ENCODE data around the gene WNT7B.
"Not testable (repeated sequence)": the region's sequence is repeated elsewhere in the genome, so short reads cannot be mapped to it uniquely, and the experiment has no call there.

Gene WNT7B

GRCh38 chr22:46007848-46008261, 30.9 kb upstream of the WNT7B start:
- DNase-seq = no peak

GRCh38 chr22:46007003-46007847, 30.3 kb upstream of the WNT7B start:
- DNase-seq = no peak

DNA sequence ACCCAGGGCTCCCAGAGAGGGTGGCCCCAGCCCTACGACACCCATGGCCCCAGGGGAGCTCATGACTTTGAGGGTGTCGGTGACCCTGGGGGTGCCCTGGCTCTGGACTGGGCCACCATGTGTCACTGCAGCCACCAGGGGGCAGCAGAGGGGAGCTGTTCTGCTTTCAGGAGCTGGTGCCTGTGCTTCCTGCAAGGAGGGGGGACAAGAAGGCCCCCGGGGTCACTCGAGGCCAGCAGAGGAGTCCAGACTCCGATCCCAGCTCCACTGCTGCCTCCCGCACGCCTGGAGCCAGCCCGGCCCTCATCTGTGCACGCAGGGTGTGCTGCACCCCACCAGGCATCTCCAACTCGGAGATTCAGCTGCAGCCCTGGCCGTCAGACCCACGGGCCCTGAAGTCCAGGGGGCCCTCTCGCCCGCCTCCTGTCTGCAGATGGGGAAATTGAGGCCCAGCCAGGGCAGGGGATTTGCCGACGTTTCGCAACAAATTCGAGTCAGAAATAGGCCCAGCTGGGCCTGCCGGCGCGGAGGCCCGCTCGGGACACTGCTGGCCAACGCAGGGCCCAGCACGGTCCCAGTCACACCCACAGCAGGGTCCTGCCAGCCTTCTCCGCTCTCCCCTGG, 29.5 kb upstream of the WNT7B start:
- peak; percentile 86 for DNase-seq

- not testable (repeated sequence) for DNase-seq
Measured at GRCh38 chr22:46005116-46005705, 28.2 kb upstream of the WNT7B start.

DNA sequence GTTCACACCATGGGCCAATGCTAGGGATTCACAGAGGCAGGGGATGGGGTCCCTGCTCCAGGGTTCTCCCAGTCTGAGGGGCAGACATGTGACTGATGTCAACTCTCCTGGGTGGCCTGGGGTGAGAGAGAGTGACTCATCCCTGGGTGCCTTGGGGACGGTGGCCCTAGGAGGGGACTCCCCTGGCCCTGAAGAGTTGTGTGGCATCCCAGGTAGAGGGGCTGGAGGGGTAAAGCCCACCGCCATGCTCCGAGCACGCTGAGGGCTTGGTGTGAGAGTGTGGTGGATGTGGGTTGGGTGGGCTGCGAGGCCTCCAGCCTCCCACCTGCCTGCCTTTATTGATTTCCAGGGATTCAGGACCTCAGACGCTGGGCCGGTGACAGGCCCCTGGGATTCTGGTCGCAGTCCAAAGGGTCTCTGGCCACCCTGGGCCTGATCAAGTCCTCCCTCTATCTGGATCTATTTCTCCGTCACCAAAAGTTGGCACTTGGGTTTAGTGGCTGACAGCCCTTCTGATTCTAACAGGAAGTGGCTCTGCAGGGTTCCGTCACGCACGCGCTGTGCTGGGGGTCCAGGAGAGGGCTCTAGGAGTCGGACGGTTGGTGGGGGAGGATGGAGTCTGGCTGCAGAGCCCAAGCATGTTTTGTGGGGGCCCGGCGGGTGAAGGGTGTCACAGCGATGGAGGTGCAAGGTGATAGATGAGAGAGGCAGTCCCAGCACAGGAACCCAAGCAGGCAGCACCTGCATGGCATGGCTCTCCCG, 27.3 kb upstream of the WNT7B start:
- DNase-seq = peak; percentile 31

- DNase-seq = no peak
Measured at GRCh38 chr22:46003271-46004091, 26.5 kb upstream of the WNT7B start.

GRCh38 chr22:46002757-46003270, 25.9 kb upstream of the WNT7B start:
- no peak for DNase-seq

GRCh38 chr22:46001426-46002106, 24.6 kb upstream of the WNT7B start:
- no peak for DNase-seq

- no peak for DNase-seq
Measured at GRCh38 chr22:46001046-46001425, 24.1 kb upstream of the WNT7B start.

DNA sequence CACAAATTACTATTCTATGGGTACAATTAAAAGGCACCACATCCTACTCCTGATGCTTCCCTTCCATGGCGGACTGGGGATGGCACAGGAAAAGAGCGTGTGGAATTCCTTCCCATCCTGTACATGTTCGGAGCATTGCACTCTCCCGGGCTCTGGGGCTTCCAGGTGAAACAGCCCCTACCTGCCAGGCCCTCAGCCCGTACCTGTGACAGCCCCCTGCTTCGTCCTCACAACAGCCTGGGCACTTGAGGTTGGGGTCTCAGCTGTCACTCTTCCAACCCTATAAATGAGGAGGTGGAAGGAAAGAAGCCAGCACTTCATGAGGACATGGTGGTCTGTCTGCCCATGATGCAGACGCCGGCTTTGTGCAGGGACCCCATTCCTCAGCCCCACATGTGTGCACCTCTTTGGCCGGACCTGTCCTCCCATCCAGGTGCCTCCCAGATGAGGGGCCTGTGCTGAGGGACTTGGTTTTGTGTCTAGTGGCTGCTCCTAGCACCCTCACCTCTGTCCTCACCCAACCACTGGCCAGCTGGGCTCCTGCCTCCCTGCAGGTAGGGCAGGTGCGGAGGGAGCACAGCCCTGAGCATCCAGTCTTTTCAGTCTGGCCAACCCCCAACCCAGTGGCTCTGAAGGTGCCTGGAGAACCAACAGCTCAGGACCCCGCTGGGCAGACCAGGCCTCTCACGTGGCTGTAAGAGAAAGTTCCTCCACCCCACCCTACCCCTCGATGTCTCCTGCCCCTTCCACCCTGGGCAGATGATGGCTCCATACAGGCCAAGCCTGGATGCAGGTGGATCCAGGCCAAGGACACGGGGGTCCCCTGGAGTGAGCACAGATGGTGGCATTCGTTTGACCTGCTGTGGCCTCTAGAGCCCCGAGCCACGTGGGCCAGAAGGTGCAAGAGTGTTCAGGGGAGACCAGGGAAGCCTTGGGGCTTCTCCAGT, 23.4 kb upstream of the WNT7B start:
- no peak for DNase-seq

- DNase-seq = no peak
Measured at GRCh38 chr22:45999379-45999971, 22.5 kb upstream of the WNT7B start.

GRCh38 chr22:45998638-45999378, 21.8 kb upstream of the WNT7B start:
- DNase-seq = no peak

- no peak for DNase-seq
Measured at GRCh38 chr22:45997777-45998637, 21.0 kb upstream of the WNT7B start.

- no peak for DNase-seq
Measured at GRCh38 chr22:45997077-45997776, 20.3 kb upstream of the WNT7B start.

- DNase-seq = no peak
Measured at GRCh38 chr22:45996241-45997076, 19.5 kb upstream of the WNT7B start.

DNA sequence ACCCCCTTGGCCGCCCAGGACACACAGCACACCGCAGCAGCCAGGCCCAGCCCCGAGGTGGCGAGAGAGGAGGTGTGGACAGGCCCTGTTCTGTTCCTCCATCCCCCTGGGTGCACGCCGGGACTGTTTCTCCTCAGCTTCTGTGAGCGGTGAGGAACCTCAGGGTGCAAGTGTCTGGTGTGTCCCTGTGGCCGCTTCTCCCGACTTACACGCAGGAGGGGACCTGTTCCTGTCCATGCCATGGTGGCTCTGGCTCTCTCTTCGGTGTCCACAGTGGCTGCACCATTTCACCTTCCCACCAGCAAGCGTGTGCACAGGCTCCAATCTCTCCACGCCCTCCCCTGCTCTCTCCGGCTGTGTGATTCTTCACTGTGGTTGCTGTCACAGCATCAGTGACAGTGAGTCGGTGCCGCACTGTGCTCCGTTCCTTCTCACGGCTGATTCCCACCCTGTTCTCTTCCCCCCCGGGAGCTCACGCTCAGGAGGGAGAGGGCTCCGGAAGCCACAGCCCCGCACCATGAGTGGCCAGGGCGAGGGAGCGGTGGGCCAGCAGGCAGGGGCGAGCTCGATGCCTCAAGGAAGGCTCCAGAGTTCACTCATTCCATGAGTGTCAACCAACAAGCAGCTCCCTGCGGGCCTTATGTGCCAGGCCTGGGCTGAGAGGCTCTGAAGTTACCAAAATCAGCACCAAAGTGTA, 18.6 kb upstream of the WNT7B start:
- no peak for DNase-seq

Data from CD4-positive, alpha-beta T cell treated with Interleukin-17A for 1 hour (primary cell).